Endothelial cell (in vitro differentiated cells): Measurements from ENCODE around the gene SYT17. TPM values are rescaled to one million over a fixed set of nuclear protein-coding genes. Genes with fewer than 3 reads are reported as not detected.

Source experiments
- DNase-seq: peaks from one replicate; pipeline ENCODE4 v3.0.0; 2021; ENCODE audit warnings: low spot score
- H3K27ac Mint-ChIP-seq: one replicate; pipeline ENCODE4 v1.8.0; 2021; ENCODE audit warnings: mixed read lengths, inconsistent platforms; ENCODE audit not compliant: unreplicated experiment
- H3K27me3 Mint-ChIP-seq: one replicate; pipeline ENCODE4 v1.8.0; 2021; ENCODE audit warnings: mild to moderate bottlenecking, moderate library complexity, mixed read lengths, inconsistent platforms; ENCODE audit not compliant: unreplicated experiment
- H3K36me3 Mint-ChIP-seq: one replicate; pipeline ENCODE4 v1.8.0; 2021; ENCODE audit warnings: mild to moderate bottlenecking, low read depth, mixed read lengths, inconsistent platforms; ENCODE audit not compliant: unreplicated experiment
- H3K4me1 Mint-ChIP-seq: one replicate; pipeline ENCODE4 v1.8.0; 2021; ENCODE audit warnings: mild to moderate bottlenecking, mixed read lengths, inconsistent platforms; ENCODE audit not compliant: unreplicated experiment
- H3K4me3 Mint-ChIP-seq: one replicate; pipeline ENCODE4 v1.8.0; 2021; ENCODE audit warnings: mild to moderate bottlenecking, mixed read lengths, inconsistent platforms; ENCODE audit not compliant: unreplicated experiment
- H3K9me3 Mint-ChIP-seq: one replicate; pipeline ENCODE4 v1.8.0; 2021; ENCODE audit warnings: mixed read lengths, inconsistent platforms; ENCODE audit not compliant: unreplicated experiment
- total RNA-seq: library from RNA; stranded (reverse); fragmentation: NEBNext Ultra II Directional; extraction: Animal tissue kit (Norgen Biotek cat#: 25700); gene quantifications from one replicate; pipeline ENCODE4 v1.2.1, GENCODE V29; 2021; ENCODE audit not compliant: unreplicated experiment
- TF ChIP-seq, protein P1 (sequence below): fragments of 200-600 bp; sonication (generic); IDR thresholded peaks from one replicate; pipeline ENCODE4 v1.5.0; 2021; ENCODE audit warnings: antibody characterized with exemption; ENCODE audit not compliant: unreplicated experiment

The SYT17 gene
- total RNA-seq, 1 donor from 2014 or later: 16.4 TPM

DNA sequence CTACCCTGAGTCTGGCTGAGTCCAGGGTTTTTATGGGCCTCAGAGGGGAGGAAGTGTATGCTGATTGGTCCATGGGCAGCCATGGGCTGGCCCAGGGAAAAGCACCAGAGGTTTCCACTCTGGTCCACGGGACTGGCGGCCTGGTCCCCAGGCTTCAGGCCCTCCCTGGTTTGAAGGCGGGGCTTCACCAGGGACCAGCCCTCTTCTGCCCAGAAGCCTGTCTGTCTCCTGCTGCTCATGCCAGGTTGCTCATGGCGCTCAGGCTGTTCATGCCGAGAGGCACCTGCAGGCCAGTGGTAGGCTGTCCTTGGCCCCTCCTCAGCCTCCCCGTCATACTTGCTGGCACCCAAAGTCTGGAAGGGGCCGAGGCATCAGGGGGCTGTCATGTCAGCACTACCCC is 72.5 kb downstream of the SYT17 start:
- Mint-ChIP-seq H3K27me3 (peaks cover 3% of the 10 kb centered on the region), H3K27ac (no peak overlapping the region), H3K36me3 (peaks cover 42% of the 10 kb centered on the region), H3K9me3 (peaks cover 8% of the 10 kb centered on the region), H3K4me1 (no peaks in the 10 kb centered on the region), H3K4me3 (no peak overlapping the region)
- DNase-seq: no peak
- TF ChIP-seq, protein P1, sequence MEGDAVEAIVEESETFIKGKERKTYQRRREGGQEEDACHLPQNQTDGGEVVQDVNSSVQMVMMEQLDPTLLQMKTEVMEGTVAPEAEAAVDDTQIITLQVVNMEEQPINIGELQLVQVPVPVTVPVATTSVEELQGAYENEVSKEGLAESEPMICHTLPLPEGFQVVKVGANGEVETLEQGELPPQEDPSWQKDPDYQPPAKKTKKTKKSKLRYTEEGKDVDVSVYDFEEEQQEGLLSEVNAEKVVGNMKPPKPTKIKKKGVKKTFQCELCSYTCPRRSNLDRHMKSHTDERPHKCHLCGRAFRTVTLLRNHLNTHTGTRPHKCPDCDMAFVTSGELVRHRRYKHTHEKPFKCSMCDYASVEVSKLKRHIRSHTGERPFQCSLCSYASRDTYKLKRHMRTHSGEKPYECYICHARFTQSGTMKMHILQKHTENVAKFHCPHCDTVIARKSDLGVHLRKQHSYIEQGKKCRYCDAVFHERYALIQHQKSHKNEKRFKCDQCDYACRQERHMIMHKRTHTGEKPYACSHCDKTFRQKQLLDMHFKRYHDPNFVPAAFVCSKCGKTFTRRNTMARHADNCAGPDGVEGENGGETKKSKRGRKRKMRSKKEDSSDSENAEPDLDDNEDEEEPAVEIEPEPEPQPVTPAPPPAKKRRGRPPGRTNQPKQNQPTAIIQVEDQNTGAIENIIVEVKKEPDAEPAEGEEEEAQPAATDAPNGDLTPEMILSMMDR: no peak

DNA sequence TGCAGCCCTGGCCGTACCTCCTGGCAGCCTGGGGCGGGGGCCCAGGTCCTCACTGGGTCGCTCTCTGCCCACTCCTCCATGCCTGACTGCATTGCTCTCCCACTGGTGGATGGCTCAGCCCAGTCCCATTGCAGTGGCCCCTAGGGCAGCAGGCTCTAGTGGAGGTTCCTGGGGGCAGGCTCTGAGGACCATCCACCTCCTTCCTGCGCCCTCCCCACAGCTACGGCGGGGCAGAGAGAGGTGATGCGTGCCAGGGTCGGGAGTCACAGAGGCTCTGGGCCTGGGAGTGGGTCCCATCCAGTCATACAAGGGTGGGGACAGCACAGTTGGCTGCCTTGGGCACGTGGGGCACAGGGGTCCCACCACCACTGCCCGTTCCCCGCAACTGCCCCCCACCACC is 73.5 kb downstream of the SYT17 start:
- TF ChIP-seq, protein P1: no peak
- H3K27me3 Mint-ChIP-seq: peaks cover 3% of the 10 kb centered on the region
- H3K27ac Mint-ChIP-seq: no peak overlapping the region

DNA sequence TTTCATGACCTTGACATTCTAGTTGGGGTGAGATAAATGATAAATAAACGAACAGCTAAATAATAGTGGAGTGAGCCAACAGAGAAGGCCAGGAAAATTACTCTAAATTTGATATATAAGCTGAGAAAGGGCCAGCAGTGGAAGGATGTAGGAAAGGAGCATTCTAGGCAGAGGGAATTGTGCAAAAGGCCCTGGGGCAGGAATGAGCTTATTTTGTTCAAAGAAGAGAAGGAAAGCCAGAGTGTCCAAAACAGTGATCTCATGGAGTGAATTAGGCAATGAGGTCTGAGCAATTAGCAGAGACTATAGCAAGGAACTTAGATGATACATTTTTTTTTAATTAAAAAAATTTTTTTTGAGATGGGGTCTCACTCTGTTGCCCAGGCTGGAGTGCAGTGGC is 74.1 kb downstream of the SYT17 start:
- DNase-seq: no peak
- no peak overlapping the region for H3K27ac Mint-ChIP-seq
- no peak overlapping the region for H3K4me3 Mint-ChIP-seq
- H3K4me1 Mint-ChIP-seq: no peaks in the 10 kb centered on the region
- H3K27me3 Mint-ChIP-seq: peaks cover 3% of the 10 kb centered on the region
- peaks cover 28% of the 10 kb centered on the region for H3K36me3 Mint-ChIP-seq
- H3K9me3 Mint-ChIP-seq: no peaks in the 10 kb centered on the region
- TF ChIP-seq, protein P1: no peak

More for the DNA sequence above, 73.5 kb downstream of the SYT17 start:
- no peak for DNase-seq
- H3K36me3 Mint-ChIP-seq: peaks cover 32% of the 10 kb centered on the region
- no peaks in the 10 kb centered on the region for H3K4me1 Mint-ChIP-seq
- no peak overlapping the region for H3K4me3 Mint-ChIP-seq
- H3K9me3 Mint-ChIP-seq: no peaks in the 10 kb centered on the region

DNA sequence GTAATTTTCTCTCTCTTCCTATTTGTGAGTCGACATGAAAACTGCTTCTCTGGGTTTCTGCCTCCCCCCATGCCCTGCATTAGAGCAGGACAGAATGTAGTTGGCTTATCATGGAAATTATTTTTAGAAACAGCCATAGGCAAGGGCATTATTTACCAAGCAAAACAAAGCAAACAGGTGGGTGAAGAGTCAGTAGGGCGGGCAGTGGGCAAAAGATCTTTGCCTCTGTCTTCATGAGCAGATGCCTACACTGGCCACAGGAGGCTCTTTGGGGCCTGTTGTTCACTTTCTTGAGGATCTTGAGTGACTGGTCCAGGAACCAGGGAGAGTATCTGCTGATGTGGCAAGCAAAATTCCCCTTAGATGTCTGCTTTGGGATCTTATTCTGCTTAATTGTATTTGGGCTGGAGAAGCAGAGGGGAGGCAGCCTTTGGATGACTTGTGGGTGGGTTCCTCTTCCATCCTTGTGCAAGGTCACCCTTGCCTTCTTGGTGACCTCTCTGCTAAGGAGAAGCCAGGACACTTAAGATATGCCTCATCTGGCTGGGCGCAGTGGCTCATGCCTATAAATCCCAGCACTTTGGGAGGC is 75.0 kb downstream of the SYT17 start:
- Mint-ChIP-seq H3K27me3 (peaks cover 3% of the 10 kb centered on the region), H3K4me3 (no peak overlapping the region), H3K36me3 (peaks cover 25% of the 10 kb centered on the region), H3K9me3 (no peaks in the 10 kb centered on the region), H3K27ac (no peak overlapping the region), H3K4me1 (no peaks in the 10 kb centered on the region)
- TF ChIP-seq, protein P1: no peak
- no peak for DNase-seq

DNA sequence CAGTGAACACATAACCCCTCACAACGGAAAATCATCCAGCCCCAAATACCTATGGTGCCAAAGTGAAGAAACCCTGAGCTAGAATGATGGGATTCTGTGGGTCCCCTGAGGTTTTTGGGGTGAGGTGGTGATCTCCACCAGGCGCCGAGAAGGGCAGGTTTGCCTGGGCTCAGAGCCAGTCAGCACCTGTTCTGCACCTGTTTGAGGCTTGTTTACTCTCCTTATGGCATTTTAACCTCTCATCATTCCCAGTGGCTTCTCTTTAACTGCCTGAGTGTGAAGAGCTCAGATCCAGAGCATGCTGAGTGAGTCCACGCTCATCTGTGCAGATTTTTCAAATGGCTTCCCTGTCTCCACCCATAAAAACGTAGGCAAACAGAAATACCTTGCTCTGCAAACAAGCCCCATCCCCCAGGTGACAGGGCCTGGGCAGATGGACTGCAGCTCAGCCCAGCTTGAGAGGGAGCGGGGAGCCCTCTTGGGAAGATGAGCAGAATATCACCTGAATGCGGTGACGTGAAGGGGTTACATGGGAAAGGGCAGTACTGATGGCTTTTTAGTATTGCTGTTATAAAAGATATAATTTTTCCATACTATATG is 77.4 kb downstream of the SYT17 start:
- TF ChIP-seq, protein P1: no peak
- H3K27me3 Mint-ChIP-seq: peaks cover 3% of the 10 kb centered on the region
- H3K4me3 Mint-ChIP-seq: no peak overlapping the region
- DNase-seq: no peak
- peaks cover 16% of the 10 kb centered on the region for H3K36me3 Mint-ChIP-seq
- no peaks in the 10 kb centered on the region for H3K4me1 Mint-ChIP-seq
- no peaks in the 10 kb centered on the region for H3K9me3 Mint-ChIP-seq
- H3K27ac Mint-ChIP-seq: no peak overlapping the region
